NCI-H774 (cell line): ENCODE data around the gene SNX3.
"Not testable (repeated sequence)": the region's sequence is repeated elsewhere in the genome, so short reads cannot be mapped to it uniquely, and the experiment has no call there.

ENCODE experiments used
- DNase-seq: peaks from one replicate; lab custom pipeline; 2025; lab: John Stamatoyannopoulos, UW

The SNX3 gene

DNA sequence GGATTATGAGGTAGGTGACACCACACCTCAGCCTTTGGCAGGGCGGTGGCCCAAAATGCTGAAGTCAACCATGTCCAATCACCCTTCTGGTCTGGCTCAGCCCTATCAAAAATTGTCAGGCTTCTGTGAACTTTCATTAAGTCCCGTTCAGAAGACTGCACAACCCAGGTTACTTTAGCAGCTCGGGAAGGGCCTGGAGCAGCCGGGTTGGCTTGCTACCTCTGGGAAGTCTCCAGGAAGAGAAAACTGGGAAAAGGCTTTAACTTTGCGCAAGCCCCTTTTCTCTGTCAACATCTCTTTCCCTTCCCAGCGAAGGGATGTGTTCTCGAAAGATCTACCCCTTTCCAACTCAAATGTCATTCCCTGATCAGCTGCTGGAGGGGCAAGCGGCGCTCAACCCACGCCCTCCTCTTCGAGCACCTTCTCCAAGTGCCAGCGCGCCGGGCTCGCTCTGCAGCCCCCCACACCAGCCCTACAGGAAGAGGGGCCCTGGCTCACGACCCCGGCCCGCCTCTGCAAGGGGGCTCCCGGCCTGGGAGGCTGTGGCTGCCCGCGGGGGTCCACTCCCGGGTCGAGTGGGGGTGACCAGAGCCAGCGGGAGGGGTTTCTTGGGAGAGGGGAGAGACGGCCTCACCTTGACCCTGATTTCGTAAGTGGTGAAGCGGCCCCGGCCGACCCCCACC lies 573 bp downstream of the SNX3 start:
- no peak for DNase-seq

DNA sequence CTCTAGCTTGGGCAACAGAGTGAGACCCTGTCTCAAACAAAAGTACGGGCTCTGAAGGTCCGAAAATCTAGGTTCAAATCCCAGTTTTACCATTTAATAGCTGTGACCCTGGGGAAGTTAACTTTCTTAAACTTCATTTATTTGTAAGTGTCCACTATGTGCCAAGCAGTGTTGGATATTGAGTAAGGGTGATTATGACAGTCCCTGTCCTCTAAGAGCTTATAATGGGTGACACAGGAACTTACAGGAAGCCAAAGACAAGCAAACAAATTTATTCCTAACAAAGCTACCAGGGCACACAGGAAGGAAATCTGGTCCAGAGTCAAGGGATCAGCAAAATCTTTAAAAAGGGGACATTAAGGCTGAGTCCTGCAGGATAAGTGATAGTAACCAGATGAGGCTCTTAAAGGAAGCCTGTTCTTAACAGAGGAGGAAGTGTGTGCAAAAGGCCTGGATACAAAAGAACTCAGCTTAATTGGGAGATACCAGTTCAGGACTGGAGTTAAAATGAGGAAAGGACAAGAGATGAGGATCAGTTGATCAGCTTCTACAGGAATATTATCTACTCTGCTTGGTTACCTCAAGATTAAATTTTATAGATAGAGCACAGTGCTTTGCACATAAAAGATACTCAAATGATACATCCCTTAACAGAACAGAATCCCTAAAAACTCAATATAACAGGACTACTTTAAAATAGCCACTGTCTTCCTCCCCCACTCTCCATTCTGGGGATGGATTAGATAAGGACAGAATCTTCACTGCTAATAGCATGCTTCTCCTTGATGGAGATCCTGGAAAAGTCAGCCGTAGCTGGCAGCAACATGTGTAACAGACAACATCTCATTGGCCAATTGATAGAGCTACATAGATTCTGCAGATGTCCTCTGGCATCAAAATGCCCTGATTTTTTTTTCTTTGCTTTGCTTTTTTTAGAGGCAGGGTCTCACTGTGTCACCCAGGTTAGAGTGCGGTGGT lies 6.1 kb downstream of the SNX3 start:
- DNase-seq, result no peak

DNA sequence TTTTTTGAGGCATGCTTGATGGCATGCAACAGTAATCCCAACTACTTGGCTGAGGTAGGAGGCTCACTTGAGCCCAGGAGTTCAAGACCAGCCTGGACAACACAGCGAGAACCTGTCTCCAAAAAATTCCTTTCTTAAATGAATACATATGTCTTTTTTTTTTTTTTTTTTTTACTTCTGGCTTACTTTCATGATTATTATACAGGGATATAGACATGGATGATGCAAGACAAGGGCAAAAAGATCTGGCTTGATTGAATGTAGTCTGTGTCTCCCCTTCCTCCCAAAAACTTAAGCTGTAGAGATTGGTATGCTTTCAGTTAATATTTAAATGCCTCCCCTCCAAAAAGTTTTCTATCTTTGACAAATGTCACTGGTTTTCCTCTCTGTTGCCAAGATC lies 7.6 kb downstream of the SNX3 start:
- no peak for DNase-seq

DNA sequence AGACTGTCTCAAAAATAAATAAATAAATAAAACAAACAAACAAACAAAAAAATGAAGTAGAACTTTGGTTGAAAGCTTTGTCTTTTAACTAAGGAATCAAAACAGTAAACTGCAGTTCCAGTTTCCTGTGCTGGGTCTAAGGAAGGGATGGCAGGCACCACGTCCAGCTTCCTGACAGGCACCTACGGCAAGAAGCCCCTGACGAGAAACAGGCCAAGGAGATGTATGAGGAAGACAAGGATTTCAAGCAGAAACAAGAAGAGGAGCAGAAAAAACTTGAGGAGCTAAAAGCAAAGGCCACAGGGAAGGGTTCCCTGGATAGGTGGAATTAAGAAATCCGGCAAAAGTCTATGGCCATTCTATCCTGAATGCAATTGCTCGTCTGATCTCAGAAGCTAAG lies 8.8 kb downstream of the SNX3 start:
- no peak for DNase-seq

DNA sequence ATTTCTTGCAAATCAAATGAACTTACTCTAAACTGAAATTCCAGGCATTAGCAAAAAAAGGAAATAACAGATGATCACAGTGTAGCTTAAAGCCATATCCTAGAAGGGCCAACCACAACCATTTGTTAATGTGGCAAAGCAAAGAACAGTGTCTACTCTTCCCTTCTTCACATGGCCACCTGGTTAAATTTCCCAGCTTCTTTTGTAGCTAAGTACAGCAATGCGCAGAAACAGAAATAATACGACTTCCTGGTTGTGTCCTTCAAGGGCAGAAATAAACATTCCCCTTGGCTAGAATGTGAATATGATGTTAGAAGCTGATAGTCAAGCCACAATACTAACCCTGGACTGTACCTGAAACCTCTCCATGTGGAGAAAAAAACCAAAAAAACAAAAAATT lies 9.6 kb downstream of the SNX3 start:
- DNase-seq, result no peak

DNA sequence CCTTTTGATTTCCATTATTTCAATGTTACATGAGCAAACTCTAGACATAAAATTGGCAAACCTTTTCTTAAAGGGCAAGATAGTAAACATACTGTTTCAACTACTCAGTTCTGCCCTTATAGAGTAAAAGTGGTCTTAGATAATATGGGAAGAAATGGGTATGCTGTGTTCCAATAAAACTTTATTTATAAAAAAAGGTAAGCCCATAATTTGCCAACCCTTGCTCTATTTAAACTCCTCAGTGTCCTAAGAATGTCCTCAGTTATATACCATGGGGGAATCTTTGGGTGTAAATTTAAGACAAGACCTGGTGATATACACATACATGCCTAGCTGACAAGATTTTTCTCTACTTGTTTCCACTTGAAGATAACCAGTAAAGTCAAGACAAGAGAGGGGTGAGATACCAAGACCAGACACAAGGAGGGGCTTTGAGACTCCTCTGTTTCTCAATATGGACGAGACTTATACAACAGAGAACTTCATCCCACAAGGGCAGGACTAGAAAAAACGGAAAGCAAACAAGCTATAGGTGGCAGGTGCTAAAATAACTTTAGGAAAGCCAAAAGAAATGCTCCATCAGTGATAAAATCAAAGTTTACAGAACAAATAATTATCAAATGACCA lies 10.5 kb downstream of the SNX3 start:
- no peak for DNase-seq

DNA sequence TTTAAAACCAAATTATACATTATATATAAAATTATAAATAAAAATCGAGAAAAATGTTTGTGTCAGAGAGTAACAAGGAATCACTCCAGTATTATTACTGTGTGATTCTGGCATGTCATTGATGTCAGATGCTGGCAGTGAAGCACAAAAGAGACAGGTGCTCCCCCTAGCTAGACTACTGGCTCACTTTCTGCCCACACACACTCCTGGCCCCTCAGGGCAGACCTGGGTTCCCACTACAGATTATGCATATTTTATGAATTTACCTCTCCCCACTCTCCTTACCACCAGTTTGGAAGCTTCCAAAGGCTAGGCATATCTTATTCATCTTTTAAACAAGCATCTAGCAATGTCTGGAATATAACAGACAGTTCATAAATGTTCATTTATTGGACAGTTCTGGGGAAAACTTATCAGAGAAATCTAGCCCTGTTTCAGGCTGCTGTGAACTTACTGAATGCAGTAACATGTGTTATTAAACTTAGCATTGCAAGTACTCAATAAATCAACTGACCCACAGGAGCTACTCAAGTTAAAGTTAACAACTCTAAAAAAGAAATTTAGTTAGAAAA lies 12.8 kb downstream of the SNX3 start:
- DNase-seq, result no peak

DNA sequence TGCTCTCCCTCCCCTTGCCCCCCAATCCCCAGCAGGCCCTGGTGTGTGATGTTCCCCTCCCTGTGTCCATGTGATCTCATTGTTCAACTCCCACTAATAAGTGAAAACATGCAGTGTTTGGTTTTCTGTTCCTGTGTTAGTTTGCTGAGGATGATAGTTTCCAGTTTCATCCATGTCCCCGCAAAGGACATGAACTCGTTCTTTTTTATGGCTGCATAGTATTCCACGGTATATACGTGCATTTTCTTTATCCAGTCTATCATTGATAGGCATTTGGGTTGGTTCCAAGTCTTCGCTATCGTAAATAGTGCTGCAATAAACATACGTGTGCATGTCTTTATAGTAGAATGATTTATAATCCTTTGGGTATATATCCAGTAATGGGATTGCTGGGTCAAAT lies 15.7 kb downstream of the SNX3 start:
- not testable (repeated sequence) for DNase-seq

DNA sequence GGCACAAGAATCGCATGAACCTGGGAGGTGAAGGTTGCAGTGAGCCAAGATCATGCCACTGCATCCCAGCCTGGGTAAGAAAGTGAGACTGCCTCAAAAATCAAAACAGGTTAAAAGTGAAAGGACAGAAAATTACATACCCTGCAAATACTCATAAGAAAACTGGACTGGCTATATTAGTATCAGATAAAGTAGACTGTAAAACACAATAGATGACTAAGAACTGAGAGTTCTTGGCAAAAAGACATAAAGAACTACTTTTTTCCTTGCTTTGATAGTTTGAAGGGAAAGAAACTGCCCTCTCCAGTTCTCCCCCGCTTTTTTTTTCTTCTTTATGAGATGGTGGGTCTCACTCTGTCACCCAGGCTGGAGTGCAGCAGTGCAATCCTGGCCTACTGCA lies 17.0 kb downstream of the SNX3 start:
- DNase-seq, result no peak

DNA sequence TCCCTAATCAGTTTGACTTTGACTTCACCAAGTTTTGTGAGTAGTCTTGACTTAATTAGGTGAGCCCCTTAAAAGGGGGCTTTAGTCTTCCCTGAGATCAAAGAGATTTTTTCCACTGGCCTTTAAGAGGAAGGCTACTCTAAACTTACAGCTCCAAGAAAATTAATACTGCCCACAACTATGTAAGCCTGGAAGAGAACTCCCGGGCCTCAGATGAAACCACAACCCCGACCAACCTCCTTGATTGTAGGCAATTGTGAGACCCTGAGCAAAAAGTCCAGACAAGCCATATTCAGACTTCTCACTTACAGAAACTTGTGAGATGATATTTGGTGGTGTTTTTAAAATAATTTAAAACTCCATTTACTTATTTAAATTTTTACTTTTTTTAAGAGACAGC lies 18.1 kb downstream of the SNX3 start:
- no peak for DNase-seq

DNA sequence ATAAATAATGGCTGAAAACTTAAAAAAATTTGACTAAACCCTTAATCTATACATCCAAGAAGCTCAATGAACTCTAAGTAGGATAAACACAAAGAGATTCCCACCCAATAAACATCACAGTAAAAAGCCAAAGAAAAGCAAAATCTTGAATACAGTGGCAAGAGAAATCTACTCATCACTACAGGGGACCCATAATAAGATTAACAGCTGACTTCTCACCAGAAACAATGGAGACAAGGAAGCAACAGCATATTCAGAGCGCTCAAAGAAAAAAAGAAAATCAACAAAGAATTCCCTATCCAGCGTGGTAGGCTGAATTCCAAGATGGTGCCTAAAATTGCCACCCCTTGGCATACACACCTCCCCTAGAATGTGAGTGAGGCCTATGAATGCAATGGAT lies 18.6 kb downstream of the SNX3 start:
- DNase-seq, result no peak

DNA sequence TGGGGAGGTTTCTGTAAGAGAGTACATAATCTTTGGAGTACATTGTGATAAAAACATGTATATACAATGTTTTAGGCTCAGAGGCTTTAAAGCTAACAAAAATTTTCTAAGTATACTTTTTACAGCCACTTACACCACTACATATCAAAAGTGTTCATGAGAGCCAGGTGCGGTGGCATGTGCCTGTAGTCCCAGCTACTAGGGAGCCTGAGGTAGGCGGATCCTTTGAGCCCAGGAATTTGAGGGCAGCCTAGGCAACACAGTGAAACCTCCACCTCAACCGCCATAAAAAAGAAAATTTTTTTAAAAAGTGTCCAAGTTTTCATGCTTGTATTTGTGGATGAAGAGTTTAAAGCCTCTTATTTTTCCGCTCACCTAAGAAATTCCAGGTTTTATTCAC lies 22.5 kb downstream of the SNX3 start:
- no peak for DNase-seq

DNA sequence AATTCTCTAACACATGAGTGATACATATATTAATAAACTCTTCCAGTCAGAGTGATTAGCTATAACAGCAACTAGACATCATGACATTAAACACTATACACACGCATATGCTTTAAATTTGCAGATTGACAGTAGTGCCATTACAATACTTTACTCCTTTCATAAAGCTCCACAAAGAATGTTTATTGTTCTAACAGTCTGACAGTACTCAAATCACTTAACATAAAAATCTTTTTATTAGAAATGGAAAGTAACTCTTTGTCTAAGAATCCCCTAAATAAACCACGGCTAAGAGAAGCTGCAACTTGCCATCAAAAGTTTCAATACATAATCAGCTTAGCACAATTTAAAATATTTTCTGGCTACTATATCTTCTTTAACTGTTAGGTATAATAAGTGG lies 24.0 kb downstream of the SNX3 start:
- DNase-seq, result no peak

DNA sequence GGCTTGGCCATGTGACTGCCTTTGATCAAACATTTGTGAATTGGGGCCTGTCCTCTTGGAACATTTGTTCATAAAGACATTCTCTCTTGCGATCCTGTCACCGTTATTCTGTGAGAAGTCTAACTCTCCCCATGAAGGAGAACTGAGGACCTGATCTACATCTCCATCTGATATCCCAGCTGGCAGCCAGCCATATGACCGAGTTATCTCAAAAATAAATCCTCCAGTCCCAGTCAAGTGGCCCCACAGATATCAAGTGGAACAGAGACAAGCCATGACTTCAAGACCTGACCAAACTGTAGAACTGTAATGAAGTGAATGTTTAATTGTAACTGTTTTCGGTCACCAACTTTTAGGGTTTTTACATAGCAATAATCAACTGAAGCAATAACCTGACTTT lies 25.7 kb downstream of the SNX3 start:
- DNase-seq, result no peak

DNA sequence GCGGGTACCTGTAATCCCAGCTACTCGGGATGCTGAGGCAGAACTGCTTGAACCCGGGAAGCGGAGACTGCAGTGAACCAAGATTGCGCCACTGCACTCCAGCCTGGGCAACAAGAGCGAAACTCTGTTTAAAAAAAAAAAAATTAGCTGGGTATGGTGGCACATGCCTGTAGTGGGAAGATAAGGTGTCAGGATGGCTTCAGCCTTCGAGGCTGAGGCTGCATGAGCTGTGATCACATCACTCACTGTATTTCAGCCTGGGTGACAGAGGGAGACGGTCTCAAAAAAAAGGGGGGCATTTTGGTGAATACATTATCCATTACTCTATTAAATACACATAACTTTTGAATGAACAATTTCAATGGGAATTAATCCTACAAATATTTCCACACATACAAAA lies 32.4 kb downstream of the SNX3 start:
- no peak for DNase-seq

DNA sequence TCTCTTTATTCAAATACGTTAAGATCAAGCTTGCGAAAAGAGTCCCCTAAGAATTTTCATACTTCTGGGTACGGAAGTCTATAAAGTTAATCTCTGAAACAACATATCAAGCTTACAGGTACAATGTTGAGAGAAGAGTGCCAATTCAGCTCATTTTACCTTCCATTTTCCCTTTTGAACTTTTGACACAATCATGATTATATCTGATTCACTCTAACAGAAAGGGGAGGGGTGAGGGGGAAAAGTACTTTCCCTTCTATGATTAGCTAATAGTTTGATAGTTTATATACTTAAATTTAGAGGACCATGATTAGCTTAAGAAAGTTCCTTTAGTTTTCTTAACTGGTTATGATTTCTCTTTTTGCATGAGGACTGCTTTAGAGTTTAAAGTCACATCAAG lies 33.5 kb downstream of the SNX3 start:
- DNase-seq, result no peak

DNA sequence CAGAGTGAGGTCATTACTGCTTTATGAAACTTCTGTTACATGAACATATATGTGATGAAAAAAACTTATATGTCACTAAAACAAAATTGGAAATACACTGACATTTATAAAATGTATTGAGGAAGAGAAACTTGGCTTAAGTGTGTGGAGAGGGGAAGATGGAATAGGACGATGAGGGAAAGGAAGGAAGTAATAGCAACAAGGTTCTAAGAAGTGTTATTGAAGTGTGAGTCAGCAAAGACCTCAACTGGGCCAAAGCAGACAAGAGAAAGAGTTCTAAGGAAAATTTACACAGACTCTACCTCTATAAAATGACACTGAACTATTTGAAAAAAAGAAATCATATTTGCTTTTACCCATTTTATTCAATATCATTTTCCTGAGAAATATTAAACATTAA lies 38.3 kb downstream of the SNX3 start:
- no peak for DNase-seq

DNA sequence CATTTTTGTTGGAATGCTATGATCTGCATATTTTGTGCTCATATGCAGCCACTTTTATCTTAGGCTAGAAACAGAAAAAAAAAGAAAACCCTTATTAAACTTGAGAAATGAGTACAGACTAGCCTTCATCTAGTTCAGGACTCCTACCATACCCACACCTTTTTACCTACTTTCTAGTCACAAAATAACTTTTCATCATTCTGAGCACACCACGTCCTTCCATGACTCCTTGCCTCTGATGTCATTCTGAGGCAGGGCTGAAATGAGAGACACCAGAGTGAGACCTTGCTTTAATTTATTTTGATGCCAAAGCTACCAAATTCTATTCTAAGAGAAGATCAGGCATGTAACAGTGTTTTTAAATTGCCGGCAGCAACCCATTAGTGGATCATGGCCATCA lies 38.8 kb downstream of the SNX3 start:
- no peak for DNase-seq

DNA sequence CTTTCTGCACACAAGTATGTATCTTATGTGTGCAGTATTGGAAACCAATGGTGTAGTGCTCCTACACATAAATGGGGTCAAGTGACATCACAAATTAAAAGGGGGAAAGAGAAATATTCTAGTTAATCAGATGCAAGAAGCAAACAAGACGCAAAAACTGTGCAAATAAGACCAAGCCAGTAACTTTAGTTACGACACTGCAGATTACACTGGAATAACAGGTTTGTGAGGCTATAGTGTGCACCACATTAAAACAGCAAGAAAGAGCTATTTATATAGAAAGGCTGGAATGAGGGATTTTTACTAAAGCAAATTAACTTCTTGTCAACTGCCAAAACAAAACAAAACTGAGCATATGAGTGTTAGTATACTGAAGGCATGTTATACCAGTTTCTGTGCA lies 49.2 kb downstream of the SNX3 start:
- no peak for DNase-seq

DNA sequence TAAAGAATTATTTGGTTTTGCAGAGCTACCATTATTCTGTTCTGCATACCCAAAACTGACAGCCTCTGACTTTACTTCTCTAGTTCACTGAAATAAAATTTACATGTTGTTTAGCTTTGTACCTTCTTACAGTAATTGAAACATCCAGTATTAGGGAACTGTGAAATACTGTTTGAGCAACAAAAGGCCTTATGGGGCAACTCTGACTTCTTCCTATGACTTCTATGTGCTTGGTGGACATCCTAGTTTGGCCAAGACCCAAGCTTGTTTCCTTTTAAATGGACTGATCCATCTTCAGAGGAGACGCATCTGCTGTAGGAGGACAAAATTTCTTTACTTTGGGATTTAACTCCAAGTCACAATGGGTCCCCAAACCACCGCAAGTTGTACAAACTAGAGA lies 50.3 kb downstream of the SNX3 start:
- DNase-seq, result no peak

DNA sequence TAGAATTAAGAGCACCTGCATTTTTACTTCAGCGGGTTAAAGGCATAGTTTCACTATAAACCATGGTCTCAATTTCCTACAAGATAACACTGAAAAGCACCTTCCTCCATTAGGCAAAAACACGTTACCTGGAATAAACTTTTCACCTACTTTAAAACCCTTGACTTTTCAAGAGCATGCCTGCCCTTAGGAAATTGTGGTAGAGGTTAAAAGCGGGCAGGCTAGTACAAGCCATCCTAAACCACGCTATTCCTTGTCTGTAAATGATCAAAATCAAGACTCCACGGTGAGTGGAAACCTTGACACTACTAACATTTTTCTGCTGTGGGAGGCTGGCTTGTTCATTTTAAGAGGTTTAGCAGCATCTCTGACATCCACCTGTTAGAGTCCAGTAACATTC lies 51.1 kb downstream of the SNX3 start:
- no peak for DNase-seq

DNA sequence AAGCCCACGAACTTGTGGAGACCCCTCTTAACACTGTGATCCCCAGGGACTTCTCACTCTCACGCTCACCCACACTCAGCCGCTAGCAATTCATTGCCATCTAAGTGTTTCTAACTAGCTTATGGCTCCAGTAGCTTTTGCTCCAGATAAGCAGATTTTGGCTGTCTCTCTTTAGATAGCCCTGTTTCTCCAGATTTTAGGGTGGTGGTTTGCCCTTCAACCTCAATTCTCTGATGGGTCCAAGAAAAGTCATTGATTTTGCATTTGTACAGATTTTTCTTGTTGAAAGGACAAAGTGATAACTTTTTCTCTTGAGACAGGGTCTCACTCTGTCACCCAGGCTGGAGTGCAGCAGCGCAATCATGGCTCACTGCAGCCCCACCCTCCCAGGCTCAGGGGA lies 53.8 kb downstream of the SNX3 start:
- no peak for DNase-seq
